ENCODE results near the gene TLCD1.
"Not testable (repeated sequence)": the region's sequence is repeated elsewhere in the genome, so short reads cannot be mapped to it uniquely, and the experiment has no call there.

TLCD1 gene

GRCh38 chr17:28746611-28747050, 20.6 kb upstream of the TLCD1 start:
- DNase-seq (ENCODE audit: low spot score) = no peak

GRCh38 chr17:28745786-28746411, 19.9 kb upstream of the TLCD1 start:
- no peak for DNase-seq (ENCODE audit: low spot score)

GRCh38 chr17:28744972-28745785, 19.1 kb upstream of the TLCD1 start:
- peak; percentile 58 for DNase-seq (ENCODE audit: low spot score)

- DNase-seq (ENCODE audit: low spot score) = peak; percentile 73
Measured at GRCh38 chr17:28744104-28744971, 18.3 kb upstream of the TLCD1 start.

- DNase-seq (ENCODE audit: low spot score) = peak; percentile 90
Measured at GRCh38 chr17:28743243-28744103, 17.4 kb upstream of the TLCD1 start, which contains the start of gene TRAF4. Gene TRAF4, plus strand, starts transcription at chr17:28744011. Its CDS starts 102 bp downstream, at chr17:28744113.

GRCh38 chr17:28741358-28742349, 15.6 kb upstream of the TLCD1 start:
- DNase-seq (ENCODE audit: low spot score) = no peak

GRCh38 chr17:28740406-28741357, 14.6 kb upstream of the TLCD1 start:
- DNase-seq (ENCODE audit: low spot score) = no peak

- DNase-seq (ENCODE audit: low spot score) = no peak
Measured at GRCh38 chr17:28738680-28739384, 12.8 kb upstream of the TLCD1 start.

GRCh38 chr17:28737770-28738679, 12.0 kb upstream of the TLCD1 start:
- no peak for DNase-seq (ENCODE audit: low spot score)

GRCh38 chr17:28737316-28737715, 11.3 kb upstream of the TLCD1 start:
- DNase-seq (ENCODE audit: low spot score) = no peak

- not testable (repeated sequence) for DNase-seq (ENCODE audit: low spot score)
Measured at GRCh38 chr17:28735913-28736769, 10.1 kb upstream of the TLCD1 start.

GRCh38 chr17:28735242-28735722, 9.2 kb upstream of the TLCD1 start:
- DNase-seq (ENCODE audit: low spot score) = no peak

GRCh38 chr17:28734712-28735241, 8.7 kb upstream of the TLCD1 start:
- no peak for DNase-seq (ENCODE audit: low spot score)

- DNase-seq (ENCODE audit: low spot score) = no peak
Measured at GRCh38 chr17:28733346-28733745, 7.3 kb upstream of the TLCD1 start.

GRCh38 chr17:28729950-28730330, 3.9 kb upstream of the TLCD1 start:
- no peak for DNase-seq (ENCODE audit: low spot score)
